CD14-positive monocyte (primary cell): ENCODE data around the gene ZNF445. TPM values are rescaled to one million over a fixed set of nuclear protein-coding genes. Genes with fewer than 3 reads are reported as not detected.
"Not testable (repeated sequence)": the region's sequence is repeated elsewhere in the genome, so short reads cannot be mapped to it uniquely, and the experiment has no call there.

ENCODE experiments used
- DNase-seq, 3 donors: peaks; one replicate each; pipeline ENCODE4 v3.0.0-alpha.2; 2011 to 2022
- H2AFZ ChIP-seq: 2 replicates; pipeline ENCODE4 v1.6.0; 2012; ENCODE audit warnings: mild to moderate bottlenecking, low read depth, low read length, inconsistent platforms; ENCODE audit not compliant: insufficient read depth, poor library complexity, severe bottlenecking
- H3K27ac ChIP-seq, 2 donors: 1 replicate in 1 of 2; 2 replicates in 1 of 2; pipeline ENCODE4 v1.5.1; 2012 to 2013; ENCODE audit warnings: low read length in 2 of 2, control low read depth in 1 of 2, inconsistent platforms in 1 of 2, low read depth in 1 of 2, mild to moderate bottlenecking in 1 of 2
- H3K27me3 ChIP-seq, 2 donors: one replicate each; pipeline versions ENCODE4 v1.6.0 to v1.6.1; 2011 to 2013; ENCODE audit warnings: low read length in 2 of 2; ENCODE audit not compliant: control insufficient read depth in 2 of 2, insufficient read depth in 2 of 2
- H3K36me3 ChIP-seq, 2 donors: replicated peaks in 1 of 2; 1 replicate in 1 of 2; 2 replicates in 1 of 2; pipeline versions ENCODE4 v1.5.1 to v1.6.1; 2012 to 2013; ENCODE audit warnings: low read length in 2 of 2, control low read depth in 1 of 2, inconsistent platforms in 1 of 2, mild to moderate bottlenecking in 1 of 2; ENCODE audit not compliant: insufficient read depth in 2 of 2, control insufficient read depth in 1 of 2
- H3K4me1 ChIP-seq, 2 donors: 1 replicate in 1 of 2; 2 replicates in 1 of 2; pipeline versions ENCODE4 v1.5.1 to v1.6.1; 2012 to 2013; ENCODE audit warnings: low read length in 2 of 2, control low read depth in 1 of 2, inconsistent platforms in 1 of 2, mild to moderate bottlenecking in 1 of 2, moderate library complexity in 1 of 2; ENCODE audit not compliant: insufficient read depth in 2 of 2, control insufficient read depth in 1 of 2
- H3K4me2 ChIP-seq: replicated peaks from 2 replicates; pipeline ENCODE3; 2012; ENCODE audit warnings: low read length, moderate library complexity, mild to moderate bottlenecking; ENCODE audit not compliant: poor library complexity, severe bottlenecking; ENCODE audit errors: extremely low read depth
- H3K4me3 ChIP-seq, 3 experiments: fragments of 200-600 bp in 1 of 3; sonication (generic) in 1 of 3; replicated peaks in 1 of 3; 1 replicate in 2 of 3; 2 replicates in 1 of 3; pipeline ENCODE4 v1.5.1; 2011 to 2013; ENCODE audit warnings: low read length in 3 of 3, mild to moderate bottlenecking in 3 of 3, control low read depth in 2 of 3, low read depth in 2 of 3, inconsistent platforms in 1 of 3, moderate library complexity in 1 of 3
- H3K79me2 ChIP-seq: 2 replicates; pipeline ENCODE4 v1.6.0; 2012; ENCODE audit warnings: mild to moderate bottlenecking, control low read depth, inconsistent platforms, low read length, moderate library complexity; ENCODE audit not compliant: insufficient read depth
- H3K9ac ChIP-seq: 2 replicates; pipeline ENCODE4 v1.6.0; 2017; ENCODE audit warnings: low read length, mild to moderate bottlenecking; ENCODE audit not compliant: insufficient read depth, poor library complexity, severe bottlenecking
- H3K9me3 ChIP-seq, 2 donors: replicated peaks in 1 of 2; 1 replicate in 1 of 2; 2 replicates in 1 of 2; pipeline versions ENCODE4 v1.5.1 to v1.6.1; 2012 to 2013; ENCODE audit warnings: low read length in 2 of 2, control low read depth in 1 of 2; ENCODE audit not compliant: control insufficient read depth in 1 of 2, insufficient read depth in 1 of 2
- H4K20me1 ChIP-seq: 2 replicates; pipeline ENCODE4 v1.6.0; 2012; ENCODE audit warnings: mild to moderate bottlenecking, low read length, control low read depth, moderate library complexity; ENCODE audit not compliant: insufficient read depth
- H3K27ac Mint-ChIP-seq, 7 donors: one replicate each; pipeline ENCODE4 v1.8.0; 2020; ENCODE audit warnings: mild to moderate bottlenecking in 7 of 7, mixed read lengths in 7 of 7, moderate library complexity in 6 of 7, inconsistent platforms in 2 of 7
- H3K27me3 Mint-ChIP-seq, 3 donors: one replicate each; pipeline ENCODE4 v1.8.0; 2021 to 2022; ENCODE audit warnings: low read depth in 3 of 3, mild to moderate bottlenecking in 3 of 3, mixed read lengths in 3 of 3, moderate library complexity in 3 of 3, inconsistent platforms in 1 of 3
- H3K36me3 Mint-ChIP-seq, 2 donors: one replicate each; pipeline ENCODE4 v1.8.0; 2020; ENCODE audit warnings: mixed read lengths in 2 of 2, inconsistent platforms in 1 of 2, mild to moderate bottlenecking in 1 of 2
- H3K4me1 Mint-ChIP-seq: one replicate; pipeline ENCODE4 v1.8.0; 2020; ENCODE audit warnings: mild to moderate bottlenecking, mixed read lengths
- H3K4me3 Mint-ChIP-seq, 2 donors: one replicate each; pipeline ENCODE4 v1.8.0; 2020; ENCODE audit warnings: mild to moderate bottlenecking in 2 of 2, mixed read lengths in 2 of 2, moderate library complexity in 1 of 2
- H3K9me3 Mint-ChIP-seq, 7 donors: one replicate each; pipeline ENCODE4 v1.8.0; 2020 to 2022; ENCODE audit warnings: mixed read lengths in 7 of 7, mild to moderate bottlenecking in 6 of 7, moderate library complexity in 6 of 7, inconsistent platforms in 2 of 7
- WGBS: methylation state at CpG from one replicate; pipeline ENCODE4 v1.1.5; 2013; ENCODE audit warnings: missing lambda C conversion rate; ENCODE audit not compliant: insufficient coverage; 5-methylcytosine and 5-hydroxymethylcytosine counted together
- intact Hi-C, 2 donors: fragments of 100-400 bp; cut with micrococcal nuclease; formaldehyde crosslinking; loops; one replicate each; pipeline versions ENCODE4 v1.15.0 to v1.15.1; 2023
- polyA plus RNA-seq, 3 donors: library from polyadenylated mRNA; depleted of rRNA in 1 of 3; unstranded in 2 of 3; stranded (reverse) in 1 of 3; fragments of 300-500 nt in 2 of 3; fragments of >200 nt in 1 of 3; fragmentation: Illumina TruSeq in 2 of 3; gene quantifications; 1 replicate in 2 of 3; 2 replicates in 1 of 3; pipeline ENCODE4 v1.2.3, GENCODE V29; 2012 to 2021
- TF ChIP-seq, protein P1 (sequence below): fragments of 200-600 bp; IDR thresholded peaks from one replicate; pipeline ENCODE4 v1.8.0; 2022; ENCODE audit warnings: antibody characterized with exemption, mild to moderate bottlenecking

Gene ZNF445
- polyA plus RNA-seq, 3 donors: 0.41 to 2.5 (median 1.1) TPM

DNA sequence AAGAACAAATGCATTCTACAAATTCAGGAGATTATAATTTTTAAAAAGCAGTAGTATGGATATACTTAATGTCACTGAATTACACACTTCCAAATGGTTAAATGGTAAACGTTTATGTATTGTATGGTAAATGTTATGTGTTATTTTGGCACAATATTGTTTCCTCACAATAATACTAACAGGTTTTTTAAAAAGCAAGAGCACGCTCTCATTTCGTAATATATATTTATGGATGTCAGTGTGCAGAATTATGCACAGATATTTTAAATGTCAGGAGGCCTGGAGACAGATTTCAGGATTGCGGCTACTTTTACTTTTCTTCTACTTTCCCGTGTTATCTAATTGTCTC lies 533 bp downstream of the ZNF445 start:
- H3K4me1 Mint-ChIP-seq: peaks cover 28% of the 10 kb centered on the region
- Histone ChIP-seq H2AFZ (peak overlapping the region; percentile 99), H3K27ac (peak overlapping the region in 1 of 2 donors; percentile 68), H3K79me2 (peaks cover 53% of the 10 kb centered on the region), H3K4me1 (peaks cover 16 to 28% of the 10 kb centered on the region in 2 donors), H4K20me1 (peaks cover 15% of the 10 kb centered on the region), H3K4me2 (peak overlapping the region; percentile 89), H3K4me3 (peak overlapping the region; percentile 64 to 96 (median 83)), H3K36me3 (peaks cover 0 to 5% of the 10 kb centered on the region in 2 donors), H3K27me3 (no peaks in the 10 kb centered on the region), H3K9ac (peak overlapping the region; percentile 77), H3K9me3 (no peaks in the 10 kb centered on the region)
- H3K27ac Mint-ChIP-seq: peak overlapping the region; percentile 33 to 87 (median 77)
- peaks cover 1 to 4% (median 2%) of the 10 kb centered on the region in 3 donors for H3K27me3 Mint-ChIP-seq
- H3K36me3 Mint-ChIP-seq: peaks cover 3% of the 10 kb centered on the region in 2 donors
- no CpG with 5 or more reads among the region's 5 CpGs for WGBS
- peak overlapping the region; percentile 92 to 95 for H3K4me3 Mint-ChIP-seq
- DNase-seq: no peak
- H3K9me3 Mint-ChIP-seq: peaks cover 0 to 2% (median 0%) of the 10 kb centered on the region in 7 donors
- TF ChIP-seq, protein P1, sequence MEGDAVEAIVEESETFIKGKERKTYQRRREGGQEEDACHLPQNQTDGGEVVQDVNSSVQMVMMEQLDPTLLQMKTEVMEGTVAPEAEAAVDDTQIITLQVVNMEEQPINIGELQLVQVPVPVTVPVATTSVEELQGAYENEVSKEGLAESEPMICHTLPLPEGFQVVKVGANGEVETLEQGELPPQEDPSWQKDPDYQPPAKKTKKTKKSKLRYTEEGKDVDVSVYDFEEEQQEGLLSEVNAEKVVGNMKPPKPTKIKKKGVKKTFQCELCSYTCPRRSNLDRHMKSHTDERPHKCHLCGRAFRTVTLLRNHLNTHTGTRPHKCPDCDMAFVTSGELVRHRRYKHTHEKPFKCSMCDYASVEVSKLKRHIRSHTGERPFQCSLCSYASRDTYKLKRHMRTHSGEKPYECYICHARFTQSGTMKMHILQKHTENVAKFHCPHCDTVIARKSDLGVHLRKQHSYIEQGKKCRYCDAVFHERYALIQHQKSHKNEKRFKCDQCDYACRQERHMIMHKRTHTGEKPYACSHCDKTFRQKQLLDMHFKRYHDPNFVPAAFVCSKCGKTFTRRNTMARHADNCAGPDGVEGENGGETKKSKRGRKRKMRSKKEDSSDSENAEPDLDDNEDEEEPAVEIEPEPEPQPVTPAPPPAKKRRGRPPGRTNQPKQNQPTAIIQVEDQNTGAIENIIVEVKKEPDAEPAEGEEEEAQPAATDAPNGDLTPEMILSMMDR: no peak
- intact Hi-C loops: loop anchor here (5.0 kb wide), 2 partner anchors 35 kb away; no protein-coding TSS in a partner anchor

DNA sequence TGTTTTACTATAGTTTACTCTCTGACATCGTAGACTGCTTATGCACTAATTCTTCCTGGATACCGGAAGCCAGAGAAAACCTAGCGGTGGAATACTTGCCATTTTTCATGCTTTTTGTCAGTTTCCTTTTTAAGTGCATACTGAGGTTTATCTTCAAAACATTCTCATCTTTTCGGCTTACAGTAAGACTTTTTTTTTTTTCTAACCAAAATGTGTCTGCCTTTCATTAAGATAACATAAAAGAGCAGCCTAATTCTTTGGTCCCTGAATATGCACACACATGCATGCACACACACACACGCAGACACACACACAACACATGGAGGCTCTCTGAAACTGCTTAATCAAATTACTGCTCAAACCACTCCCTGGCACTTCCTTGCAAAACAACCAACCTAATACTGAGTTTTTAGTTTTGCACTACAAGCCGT lies 1.3 kb downstream of the ZNF445 start:
- Histone ChIP-seq H3K27me3 (no peaks in the 10 kb centered on the region), H3K9me3 (no peaks in the 10 kb centered on the region), H3K27ac (peak overlapping the region in 1 of 2 donors; percentile 68), H3K4me1 (peaks cover 16 to 28% of the 10 kb centered on the region in 2 donors), H3K9ac (no peak overlapping the region), H3K4me3 (peak overlapping the region in 2 of 3 experiments; percentile 83 to 96), H3K4me2 (peak overlapping the region; percentile 89), H3K36me3 (peaks cover 0 to 5% of the 10 kb centered on the region in 2 donors), H3K79me2 (peaks cover 61% of the 10 kb centered on the region), H4K20me1 (peaks cover 23% of the 10 kb centered on the region), H2AFZ (peak overlapping the region; percentile 99)
- peak in 1 of 3 donors; percentile 7 for DNase-seq
- peaks cover 0 to 2% (median 0%) of the 10 kb centered on the region in 7 donors for H3K9me3 Mint-ChIP-seq
- 0% methylated on average over 5 of the region's 6 CpGs for WGBS
- intact Hi-C loops: loop anchor here (5.0 kb wide), 2 partner anchors 34 to 36 kb away; no protein-coding TSS in a partner anchor
- TF ChIP-seq, protein P1: no peak
- H3K36me3 Mint-ChIP-seq: peaks cover 3 to 9% of the 10 kb centered on the region in 2 donors
- peak overlapping the region; percentile 92 to 95 for H3K4me3 Mint-ChIP-seq
- H3K27ac Mint-ChIP-seq: peak overlapping the region in 4 of 7 donors; percentile 27 to 76 (median 63)
- peaks cover 1 to 4% (median 2%) of the 10 kb centered on the region in 3 donors for H3K27me3 Mint-ChIP-seq
- H3K4me1 Mint-ChIP-seq: peaks cover 31% of the 10 kb centered on the region

DNA sequence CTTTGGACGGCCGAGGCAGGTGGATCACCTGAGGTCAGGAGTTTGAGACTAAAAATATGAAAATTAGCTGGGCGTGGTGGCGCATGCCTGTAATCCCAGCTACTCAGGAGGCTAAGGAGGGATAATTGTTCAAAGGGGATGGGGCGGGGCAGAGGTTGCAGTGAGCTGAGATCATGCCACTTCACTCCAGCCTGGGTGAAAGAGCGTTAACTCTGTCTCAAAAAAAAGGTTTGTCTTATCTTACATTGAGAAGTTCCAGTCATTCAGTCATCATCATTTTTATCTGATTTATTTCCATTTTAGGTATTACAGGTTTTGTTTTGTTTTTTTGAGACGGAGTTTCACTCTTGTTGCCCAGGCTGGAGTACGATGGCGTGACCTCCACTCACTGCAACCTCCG lies 2.6 kb downstream of the ZNF445 start:
- Histone ChIP-seq H4K20me1 (peaks cover 29% of the 10 kb centered on the region), H3K79me2 (peaks cover 74% of the 10 kb centered on the region), H3K36me3 (peaks cover 7 to 16% of the 10 kb centered on the region in 2 donors), H3K4me1 (peaks cover 16 to 28% of the 10 kb centered on the region in 2 donors)
- H3K9me3 ChIP-seq, DNase-seq, H3K4me3 ChIP-seq, H3K4me2 ChIP-seq, H3K27ac ChIP-seq, H3K4me3 Mint-ChIP-seq, H3K9ac ChIP-seq, H3K9me3 Mint-ChIP-seq, H3K27me3 Mint-ChIP-seq, H2AFZ ChIP-seq, H3K27me3 ChIP-seq: not testable (repeated sequence)
- H3K27ac Mint-ChIP-seq: peak overlapping the region in 1 of 7 donors; percentile 48
- intact Hi-C loops: loop anchor here (5.0 kb wide), 2 partner anchors 33 to 37 kb away; no protein-coding TSS in a partner anchor
- peaks cover 32% of the 10 kb centered on the region for H3K4me1 Mint-ChIP-seq
- peaks cover 12 to 17% of the 10 kb centered on the region in 2 donors for H3K36me3 Mint-ChIP-seq
- 100% methylated on average over 2 of the region's 10 CpGs for WGBS
